HG03139 (cell line): ENCODE measurements around the gene PRG2.

ENCODE experiments used
- ATAC-seq: cut with Tn5 transposase; IDR thresholded peaks from one replicate; pipeline ENCODE4 v1.9.1; 2021; ENCODE audit not compliant: unreplicated experiment

PRG2 gene

DNA sequence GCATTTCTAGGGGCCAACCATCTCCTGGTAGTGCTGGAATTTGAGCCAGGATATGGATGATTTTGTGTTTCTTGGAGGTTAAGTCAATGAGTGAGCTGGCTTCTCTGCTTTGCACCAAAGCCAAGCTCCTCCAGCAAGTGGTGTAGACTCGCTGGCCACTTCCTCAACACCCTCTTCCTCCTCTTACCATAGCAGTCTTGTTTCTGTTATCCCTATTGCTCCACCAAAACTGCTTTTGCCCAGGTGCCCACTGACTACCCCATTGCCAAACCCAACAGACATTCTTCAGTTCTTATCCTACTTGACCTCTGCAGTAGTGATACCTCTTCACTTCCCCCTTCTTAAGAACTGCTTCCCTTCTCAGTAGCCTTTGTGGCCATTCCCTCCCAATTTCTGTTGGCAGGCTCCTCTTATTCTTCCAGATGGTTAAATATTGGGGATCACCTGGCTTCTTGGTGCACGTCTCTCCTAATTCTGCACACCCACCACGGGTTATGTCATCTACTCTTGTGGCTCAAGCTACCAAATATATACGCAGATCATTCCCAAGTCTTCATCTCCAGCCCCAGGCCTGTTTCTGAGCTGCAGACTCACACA, 7.0 kb upstream of the PRG2 start:
- no peak for ATAC-seq

DNA sequence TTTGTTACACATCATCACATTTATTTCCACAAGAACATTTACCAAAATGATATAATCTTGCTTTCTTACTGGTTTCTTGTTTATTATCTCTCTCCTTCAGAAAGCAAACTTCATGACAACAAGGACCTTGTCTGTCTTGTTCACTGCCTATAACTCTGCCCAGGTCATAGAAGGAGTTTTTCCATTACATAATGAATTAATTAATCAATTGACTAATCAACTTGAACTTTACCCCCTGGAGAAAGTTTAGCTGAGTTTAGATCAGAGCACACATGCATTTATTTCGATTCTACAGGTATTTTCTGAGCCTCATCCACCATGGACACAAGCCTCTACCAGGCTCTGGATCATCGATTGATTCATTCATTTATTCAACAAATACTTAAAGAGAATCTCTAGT, 6.3 kb upstream of the PRG2 start:
- no peak for ATAC-seq

DNA sequence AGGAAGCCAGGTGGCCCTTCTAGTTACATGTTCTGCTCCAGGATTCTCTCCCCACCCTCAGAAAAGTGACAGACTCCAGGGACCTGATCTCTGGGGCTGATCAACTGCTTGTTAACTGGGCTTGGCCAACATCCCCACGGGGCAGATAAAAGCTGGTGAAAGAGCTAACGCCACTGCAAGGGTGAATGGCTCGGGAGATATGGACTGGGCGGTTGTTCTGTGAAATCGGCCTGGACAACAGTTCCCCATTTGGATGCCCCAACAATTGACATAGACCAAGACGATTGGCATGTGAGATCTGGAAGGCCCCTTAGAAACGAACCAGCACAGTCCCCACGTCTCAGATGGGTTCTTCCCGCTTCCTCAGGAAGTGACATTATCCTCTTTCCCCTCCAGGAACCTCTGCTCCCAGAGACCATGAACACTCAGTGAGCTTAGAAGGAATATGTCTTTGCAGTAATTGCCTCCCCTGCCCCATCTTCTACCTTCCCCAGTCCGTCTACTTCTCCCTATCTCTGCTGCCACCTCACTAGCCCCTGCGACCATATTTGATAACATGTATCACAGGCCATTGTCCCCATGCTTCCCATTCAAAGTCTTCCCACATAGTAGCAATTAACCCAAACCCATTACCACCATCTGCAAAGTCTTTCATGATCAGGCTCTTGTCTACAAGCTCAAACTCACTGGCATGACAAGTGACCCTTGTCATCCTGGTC, 5.6 kb upstream of the PRG2 start:
- no peak for ATAC-seq

DNA sequence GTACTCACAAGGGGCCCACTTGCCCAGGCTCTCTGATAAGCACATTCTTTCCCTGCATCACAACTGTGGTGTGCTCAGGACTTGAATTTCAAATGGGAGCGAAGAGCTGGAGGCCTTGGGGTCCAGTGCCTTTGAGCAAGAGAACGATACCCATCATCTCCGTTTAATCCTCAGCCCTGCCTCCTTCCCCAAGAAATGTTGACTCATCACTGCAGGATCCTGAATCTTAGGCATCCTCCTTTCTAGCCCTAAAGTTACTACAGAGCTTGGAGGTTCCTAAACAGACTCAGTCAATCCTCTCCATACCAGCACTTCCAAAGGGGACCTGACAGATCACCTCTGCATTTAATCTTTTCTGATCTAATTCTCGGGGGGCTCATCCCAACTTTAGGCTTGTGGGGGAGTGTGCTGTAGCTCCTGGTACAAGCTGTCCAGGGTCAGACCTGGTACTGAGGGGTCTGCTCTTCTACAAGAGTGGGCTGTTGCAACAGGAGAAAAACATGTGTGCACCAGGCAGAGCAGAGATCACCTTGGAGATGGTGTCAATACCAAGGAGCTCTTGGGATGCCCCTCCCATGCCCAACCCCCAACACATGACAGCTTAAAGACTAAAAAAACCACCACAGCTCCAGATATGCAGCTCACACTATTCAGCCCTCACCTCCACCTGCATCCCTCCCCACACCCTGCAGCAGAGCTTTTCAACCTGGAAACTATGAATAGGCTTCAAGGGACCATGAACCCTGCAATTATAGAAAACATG, 3.9 kb upstream of the PRG2 start:
- no peak for ATAC-seq

DNA sequence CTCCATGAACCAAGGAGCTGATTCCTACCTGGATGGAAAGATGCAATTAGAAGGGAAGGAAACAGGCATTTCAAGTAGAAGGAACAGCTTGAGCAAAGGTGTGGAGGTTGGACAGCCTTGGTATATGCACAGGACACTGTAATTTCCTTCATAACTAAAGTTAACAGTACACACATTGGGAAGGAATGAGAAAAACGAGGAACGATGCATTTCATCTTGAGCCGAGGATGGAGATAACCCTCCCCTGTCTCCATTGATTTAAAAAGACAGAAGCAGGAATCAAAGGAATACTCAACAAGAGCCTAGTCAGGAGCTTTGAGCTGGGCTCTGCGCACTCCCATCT, 2.3 kb upstream of the PRG2 start:
- ATAC-seq, result no peak

DNA sequence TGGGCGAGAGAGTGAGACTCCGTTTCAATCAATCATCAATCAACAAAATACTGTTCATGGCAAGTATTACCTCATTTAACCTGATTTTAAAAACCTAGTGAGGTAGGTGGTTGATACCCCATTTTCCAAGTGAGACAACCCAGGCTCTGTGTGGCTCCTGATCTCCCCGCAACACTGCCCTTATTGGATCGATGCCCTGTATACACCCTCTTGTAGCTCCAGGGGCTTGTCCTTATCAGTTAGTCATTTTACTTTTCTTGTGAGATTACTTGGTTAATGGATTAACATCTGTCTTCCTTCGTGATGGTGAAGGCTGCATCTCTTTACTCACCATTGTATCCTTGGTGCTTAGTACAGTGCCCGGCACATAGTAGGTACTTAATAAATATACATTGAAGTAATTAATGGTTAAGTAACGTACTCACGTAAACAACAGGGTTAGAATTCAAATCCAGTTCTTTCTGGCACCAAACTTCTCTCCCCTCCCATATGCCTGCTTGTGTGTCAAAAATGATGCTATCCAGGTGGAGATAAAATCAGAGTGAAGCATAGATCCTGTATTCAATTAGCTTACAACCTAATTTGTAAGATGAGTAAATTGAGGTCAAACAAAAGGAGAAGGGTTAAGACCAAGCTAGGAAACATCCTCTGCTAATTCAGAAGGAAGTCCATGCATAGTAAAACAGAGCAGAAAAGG, 1.8 kb upstream of the PRG2 start:
- no peak for ATAC-seq

DNA sequence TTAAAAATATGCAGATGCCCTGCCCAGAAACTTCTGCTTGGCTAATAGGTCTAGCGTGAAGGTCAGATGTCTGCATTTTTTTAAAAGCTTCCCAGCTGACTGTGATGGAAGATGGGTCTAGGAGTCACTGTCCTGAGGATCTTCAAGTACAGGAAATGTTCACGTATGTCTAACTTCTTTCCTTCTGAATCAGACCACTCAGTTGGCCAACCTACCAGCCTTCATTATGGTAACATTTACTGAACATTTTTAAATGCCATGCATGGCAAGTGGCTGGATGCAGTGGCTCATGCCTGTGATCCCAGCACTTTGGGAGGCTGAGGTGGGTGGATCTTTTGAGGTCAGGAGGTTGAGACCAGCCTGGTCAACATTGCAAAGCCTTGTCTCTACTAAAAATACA, 1.1 kb upstream of the PRG2 start:
- ATAC-seq, result no peak

DNA sequence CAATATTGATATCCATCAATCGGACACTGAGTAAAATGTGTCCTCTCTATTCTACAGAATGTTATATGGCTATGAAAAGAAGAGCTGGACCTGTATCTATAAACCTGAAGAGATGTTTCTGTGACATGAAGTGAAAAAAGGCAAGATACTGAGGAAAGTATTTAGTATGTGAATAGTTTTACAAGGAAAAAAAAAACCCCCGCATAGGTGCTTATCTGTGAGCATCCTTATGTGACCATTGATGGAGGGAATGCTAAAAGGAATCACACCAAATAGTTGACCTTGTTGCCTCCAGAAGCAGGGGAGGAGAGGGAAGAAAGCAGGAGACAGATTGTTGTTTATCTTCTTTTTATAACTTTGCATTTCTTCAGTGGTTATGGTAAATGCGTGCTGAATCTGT, 661 bp upstream of the PRG2 start:
- ATAC-seq, result no peak

DNA sequence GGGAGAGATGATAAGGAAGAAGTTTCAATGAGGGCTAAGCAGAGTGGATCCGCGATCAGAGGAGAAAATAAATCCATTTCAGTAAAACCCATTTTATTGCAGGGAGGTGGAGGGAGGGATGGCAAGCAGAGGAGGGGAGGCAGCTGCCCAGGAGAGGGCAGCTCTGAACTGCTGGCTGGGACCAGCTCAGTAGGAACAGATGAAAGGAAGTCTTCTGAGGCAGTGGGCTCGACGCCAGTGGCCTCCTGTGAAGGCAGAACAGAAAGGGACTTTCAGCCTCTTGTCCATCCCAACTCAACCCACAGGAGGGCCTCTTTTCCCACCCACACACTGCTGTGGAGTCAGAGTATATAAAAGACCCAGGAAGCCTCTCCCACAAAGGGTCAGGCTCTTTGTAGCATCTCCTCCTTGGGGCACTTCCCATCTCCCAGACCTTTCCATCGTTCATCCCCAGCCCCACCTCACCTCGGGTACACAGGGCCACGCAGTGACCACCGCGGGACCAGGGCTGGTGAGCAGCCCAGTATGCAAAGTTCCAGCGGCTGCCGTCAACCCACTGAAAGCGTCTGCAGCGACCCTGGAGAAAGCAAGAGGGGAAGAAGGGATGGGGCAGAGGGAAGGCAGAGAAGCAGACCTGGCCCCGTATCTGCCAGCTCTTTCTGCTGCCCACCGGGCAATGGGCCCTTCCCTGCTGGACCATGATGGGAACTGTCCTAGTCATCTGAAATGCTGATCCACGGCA, 3.0 kb downstream of the PRG2 start:
- ATAC-seq, result no peak

DNA sequence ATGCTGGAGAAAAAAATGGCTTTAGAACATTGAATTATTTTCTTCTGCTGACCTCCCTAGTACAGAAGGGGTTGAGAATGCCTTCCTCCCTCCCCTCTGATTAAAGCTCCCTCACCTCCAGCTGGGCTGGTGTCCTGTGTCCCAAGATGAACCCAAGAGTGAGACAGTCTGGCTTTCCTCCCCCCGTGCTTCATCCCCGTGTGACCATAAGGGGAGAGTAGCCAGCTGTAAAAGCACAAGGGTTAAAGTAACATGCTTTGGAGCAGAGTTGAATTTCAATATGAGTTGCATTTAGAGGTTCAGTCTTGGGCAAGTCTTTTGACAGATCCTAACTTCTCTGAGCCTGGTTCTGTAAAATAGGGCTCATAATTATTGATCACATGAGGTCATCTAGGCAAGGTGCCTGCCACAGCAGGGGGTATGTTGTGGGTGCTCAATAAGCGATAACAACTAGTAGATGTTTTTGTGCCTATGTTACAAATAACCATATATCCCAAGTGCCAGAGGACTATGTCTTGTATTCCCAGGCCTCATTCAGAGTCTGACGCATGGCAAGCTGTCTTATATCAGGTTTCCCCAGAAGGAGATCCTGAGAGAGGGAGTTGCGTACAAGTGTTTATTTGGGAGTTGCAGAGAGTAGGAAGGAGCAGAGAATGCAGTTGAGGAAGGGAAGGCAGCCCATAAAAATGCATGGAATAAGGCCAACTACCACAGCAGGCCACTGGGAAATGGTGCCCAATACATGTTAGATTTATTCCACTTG, 4.1 kb downstream of the PRG2 start:
- ATAC-seq, result no peak

DNA sequence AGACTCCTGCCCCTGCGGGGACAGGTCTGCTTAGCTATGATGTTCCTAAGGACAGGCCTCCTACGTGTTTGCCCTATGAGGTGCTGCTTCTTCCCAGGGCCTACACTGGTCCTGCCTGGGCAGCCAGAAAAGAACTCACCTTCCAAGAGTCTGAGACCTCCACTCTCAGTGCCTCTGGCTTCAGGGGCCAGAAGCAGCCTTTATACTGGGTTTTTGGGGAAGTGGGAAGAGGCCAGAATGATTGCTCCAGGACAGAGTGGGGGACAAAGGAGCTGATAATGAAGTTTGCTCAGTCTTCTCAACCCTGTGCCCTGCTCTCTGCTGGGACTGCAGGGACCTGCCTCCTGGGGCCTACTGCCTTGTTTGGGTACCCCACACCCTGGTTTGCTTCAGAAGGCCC, 9.5 kb downstream of the PRG2 start, which contains the start of gene PRG3:
Gene PRG3, minus strand, starts transcription at position 176 of the 400 bp plus-strand sequence. CDS start 442 bp downstream, outside the sequence.
- ATAC-seq, result no peak

DNA sequence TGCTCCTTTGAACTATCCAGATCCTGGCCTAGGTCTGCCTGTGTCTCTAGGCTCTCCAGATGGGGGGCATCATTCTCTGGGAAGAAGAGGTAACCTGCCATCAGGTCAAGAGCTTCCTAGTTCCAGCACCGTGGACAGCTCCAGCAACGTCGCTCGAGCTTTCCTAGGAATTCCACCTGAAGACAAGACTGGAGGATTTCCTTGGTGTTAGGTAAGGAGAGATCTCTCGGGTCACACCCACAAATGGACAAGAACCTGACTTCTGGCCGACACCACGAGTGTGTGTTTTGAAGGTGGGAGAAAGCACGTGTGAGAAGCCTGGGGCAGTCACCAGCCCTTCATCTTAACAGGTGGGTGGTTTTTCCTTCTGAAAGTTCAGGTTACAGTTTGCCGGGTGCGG, 10.7 kb downstream of the PRG2 start:
- ATAC-seq, result no peak

DNA sequence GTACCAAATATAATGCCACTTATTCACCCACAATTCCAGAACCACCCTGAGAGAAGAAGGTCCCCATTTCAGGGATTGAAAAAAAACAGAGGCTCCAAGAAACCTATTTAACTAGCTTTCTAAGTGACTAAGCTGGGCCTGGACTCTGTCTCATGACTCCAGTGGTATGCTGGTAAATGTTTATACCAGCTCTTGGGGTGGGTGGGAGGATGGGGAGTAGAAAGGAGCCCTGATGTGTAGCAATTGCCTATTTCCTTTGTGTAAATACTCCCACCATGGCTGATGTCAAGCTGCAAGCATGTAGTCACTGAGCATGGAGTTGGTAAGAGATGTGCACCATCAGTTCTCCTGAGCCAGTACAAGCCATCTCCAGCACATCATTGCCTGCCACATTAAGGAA, 12.3 kb downstream of the PRG2 start:
- ATAC-seq, result no peak

DNA sequence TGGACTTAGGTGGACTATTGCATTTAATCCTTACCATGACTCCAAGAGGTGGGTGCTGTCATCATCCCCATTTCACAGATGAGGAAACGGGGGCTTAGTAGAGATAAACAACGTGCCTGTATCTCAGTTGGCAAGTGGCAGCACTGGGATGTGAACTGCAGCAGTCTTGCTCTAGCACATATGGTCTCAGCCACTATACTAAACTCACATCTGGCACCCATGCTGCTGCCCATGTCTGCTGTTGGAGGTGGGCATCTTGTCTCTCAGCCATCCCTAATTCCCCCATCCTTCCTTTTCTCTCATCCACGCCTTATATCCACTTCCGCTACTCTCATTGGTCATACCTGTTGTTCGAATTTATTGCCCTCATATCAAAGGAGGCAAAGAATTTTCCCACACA, 13.3 kb downstream of the PRG2 start:
- no peak for ATAC-seq

DNA sequence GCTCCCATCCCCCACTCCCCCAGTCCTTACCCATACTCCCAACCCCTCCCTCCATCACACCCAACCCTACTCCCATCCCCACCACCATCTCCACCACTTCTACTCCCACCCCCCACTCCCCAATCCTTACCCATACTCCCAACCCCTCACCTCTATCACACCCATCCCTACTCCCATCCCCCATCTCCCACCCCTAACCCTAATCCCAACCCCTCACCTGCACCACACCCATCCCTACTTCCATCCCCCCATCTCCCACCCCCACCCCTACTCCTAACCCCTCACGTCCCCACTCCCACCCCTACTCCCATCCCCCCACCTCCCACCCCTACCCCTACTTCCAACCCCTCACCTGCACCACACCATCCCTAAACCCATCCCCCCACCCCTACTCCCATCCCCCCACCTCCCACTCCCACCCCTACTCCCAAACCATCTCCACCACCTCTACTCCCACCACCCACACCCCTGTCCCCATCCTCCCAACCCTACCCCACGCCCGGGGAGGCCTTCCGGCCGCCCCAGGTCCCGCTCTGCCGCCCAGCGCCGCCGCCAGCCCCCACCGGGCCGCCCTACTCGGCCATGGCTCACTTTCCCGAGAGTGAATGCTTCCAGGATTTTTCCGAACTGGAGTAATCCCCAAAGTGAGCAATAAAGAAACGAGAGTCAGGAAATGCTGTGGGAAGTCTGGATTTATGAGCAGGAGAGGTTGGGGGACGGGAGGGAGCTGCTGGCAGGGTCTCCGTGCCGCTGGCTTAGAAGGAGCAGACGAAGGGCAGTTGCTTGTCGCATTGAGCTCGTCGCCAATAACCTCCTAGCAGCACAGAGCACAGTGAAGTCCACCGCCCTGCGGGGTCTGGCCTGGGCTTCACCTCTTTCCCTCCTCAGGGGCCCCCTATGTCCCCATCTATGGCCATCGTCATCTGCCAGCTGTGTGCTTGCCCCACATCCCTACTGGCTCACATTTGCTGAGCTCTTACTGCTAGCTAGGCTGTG, 14.1 kb downstream of the PRG2 start:
- ATAC-seq, result no peak

DNA sequence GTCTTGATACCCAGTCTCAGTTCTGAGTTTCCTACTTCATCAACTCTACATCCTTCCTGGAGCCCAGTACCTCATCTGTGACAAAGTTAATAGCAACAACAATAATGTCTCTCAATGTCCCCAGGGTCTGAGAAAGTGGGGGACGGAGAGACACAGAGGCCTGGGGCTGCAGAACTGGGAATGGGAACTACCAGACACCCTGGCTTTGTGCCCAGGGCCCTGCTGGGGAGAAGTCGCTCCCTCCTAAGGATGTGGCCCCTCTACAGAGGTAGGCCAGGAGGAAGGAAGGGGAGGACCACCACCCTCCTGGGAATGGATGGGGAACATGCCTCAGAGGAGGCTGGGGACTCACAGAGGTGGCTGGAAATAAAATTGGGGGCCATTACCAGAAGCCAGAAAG, 15.0 kb downstream of the PRG2 start:
- ATAC-seq, result no peak

DNA sequence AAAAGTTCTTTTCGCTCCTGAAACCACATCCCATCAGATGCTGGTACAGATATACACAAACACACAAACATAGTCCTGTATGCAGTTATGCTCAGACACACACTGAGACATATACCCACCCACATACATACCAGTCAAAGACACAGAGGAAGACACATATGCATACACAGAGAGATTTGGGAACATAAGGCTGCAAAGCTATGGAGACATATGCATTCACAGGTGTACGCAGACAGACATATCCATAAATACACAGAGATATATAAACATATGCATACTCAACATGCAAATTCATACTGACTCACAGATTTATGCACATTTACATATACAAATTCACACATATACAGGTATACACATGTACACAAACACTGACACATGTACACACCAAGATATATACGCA, 15.5 kb downstream of the PRG2 start:
- no peak for ATAC-seq

DNA sequence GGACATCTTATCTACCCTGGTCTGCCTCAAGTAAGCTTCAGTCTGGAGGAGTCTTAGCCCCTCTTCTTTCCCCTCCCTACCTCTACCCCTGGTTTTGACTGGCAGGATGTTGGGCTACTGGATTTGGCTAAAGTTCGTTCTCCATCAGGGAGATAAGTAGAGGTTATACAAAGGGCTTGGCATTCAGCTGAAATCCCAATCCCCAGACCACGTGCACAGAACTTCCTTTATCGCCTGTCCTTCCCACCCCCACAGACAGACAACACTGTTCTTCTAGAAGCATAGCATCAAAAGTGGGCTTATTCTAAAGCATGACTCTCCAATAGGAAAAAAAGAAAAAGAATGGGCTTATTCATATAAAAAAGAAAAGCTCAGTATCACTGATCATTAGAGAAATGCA, 17.3 kb downstream of the PRG2 start:
- ATAC-seq, result no peak

DNA sequence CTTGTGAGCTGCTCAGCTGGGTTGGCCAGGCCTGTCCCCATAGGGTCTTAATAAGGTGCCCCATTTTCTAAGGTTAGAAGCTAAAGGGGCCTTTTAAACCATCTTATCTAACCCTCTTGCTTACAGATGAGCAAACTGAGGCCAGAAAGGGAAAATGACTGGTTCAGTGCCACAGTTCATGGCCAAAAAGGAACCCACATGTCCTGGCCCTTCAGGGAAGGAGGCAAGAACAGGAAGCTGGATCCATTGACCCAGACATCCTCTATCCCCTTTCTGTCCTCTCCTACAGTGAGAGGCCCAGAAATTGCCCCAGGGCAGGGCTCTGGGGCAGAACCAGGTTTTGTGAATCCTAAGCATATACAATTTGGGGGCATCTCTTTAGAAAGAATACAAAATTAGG, 19.5 kb downstream of the PRG2 start:
- ATAC-seq, result no peak
